Astrocyte of the cerebellum (primary cell): Measurements from ENCODE around the gene KRTAP10-8.
"Not testable (repeated sequence)": the region's sequence is repeated elsewhere in the genome, so short reads cannot be mapped to it uniquely, and the experiment has no call there.

Experiments
- DNase-seq: peaks from one replicate; pipeline ENCODE4 v3.0.0-alpha.2; 2011; ENCODE audit warnings: low read depth
- H3K4me3 ChIP-seq: 2 replicates; pipeline ENCODE4 v1.5.1; 2011; ENCODE audit warnings: mild to moderate bottlenecking, low read depth, low read length, moderate library complexity
- in situ Hi-C: cut with HindIII; loops from 2 replicates; pipeline ENCODE4 v1.10.0; 2017; ENCODE audit warnings: low sequenced_read_pairs
- TF ChIP-seq, protein P1 (sequence below): IDR thresholded peaks from 2 replicates; pipeline ENCODE4 v1.5.1; 2012; ENCODE audit warnings: low read length, low read depth, moderate library complexity, mild to moderate bottlenecking; ENCODE audit errors: missing control alignments

Gene KRTAP10-8

GRCh38 chr21:44574457-44575306 is 37.2 kb upstream of the KRTAP10-8 start:
- no peak for DNase-seq
- in situ Hi-C loops, result no loop called here
- TF ChIP-seq, protein P1, sequence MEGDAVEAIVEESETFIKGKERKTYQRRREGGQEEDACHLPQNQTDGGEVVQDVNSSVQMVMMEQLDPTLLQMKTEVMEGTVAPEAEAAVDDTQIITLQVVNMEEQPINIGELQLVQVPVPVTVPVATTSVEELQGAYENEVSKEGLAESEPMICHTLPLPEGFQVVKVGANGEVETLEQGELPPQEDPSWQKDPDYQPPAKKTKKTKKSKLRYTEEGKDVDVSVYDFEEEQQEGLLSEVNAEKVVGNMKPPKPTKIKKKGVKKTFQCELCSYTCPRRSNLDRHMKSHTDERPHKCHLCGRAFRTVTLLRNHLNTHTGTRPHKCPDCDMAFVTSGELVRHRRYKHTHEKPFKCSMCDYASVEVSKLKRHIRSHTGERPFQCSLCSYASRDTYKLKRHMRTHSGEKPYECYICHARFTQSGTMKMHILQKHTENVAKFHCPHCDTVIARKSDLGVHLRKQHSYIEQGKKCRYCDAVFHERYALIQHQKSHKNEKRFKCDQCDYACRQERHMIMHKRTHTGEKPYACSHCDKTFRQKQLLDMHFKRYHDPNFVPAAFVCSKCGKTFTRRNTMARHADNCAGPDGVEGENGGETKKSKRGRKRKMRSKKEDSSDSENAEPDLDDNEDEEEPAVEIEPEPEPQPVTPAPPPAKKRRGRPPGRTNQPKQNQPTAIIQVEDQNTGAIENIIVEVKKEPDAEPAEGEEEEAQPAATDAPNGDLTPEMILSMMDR, result no peak
- H3K4me3 ChIP-seq, result no peak overlapping the region

DNA sequence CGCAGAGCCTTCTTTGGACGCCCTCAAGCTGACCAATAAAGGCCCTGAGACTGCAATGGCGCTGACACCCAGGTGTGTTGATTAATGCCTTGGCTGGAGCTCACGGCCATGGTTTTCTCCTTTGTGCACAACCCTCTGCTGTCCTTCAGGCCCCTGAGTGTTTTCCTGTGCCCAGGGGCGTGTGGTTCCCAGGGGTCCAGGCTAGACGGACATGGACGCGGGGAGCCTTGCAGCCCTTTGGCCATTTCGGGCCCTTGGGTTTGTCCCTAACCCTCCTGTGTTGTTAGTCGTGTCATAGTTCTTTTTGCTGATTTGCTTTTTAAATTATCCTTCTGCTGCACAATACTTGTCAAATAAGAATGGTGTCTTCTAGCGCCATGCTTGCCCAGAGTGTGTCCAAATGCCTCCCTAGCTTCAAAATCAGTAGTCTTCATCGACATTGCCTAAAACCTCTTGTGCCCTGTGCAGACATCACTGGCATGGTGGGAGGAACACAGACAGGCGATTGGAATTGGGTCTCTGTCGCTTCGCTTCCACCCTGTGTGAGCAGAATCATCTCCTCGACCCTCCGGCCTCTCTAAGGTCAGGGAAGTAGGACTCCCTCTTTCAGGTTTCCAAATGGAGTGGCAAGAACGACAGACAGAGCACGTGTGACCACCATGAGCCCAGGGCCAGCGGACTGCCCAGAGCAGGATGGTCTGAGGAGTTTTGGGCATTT is 36.4 kb upstream of the KRTAP10-8 start:
- H3K4me3 ChIP-seq, result no peak overlapping the region
- TF ChIP-seq, protein P1, result no peak
- DNase-seq, result no peak
- in situ Hi-C loops, result no loop called here

DNA sequence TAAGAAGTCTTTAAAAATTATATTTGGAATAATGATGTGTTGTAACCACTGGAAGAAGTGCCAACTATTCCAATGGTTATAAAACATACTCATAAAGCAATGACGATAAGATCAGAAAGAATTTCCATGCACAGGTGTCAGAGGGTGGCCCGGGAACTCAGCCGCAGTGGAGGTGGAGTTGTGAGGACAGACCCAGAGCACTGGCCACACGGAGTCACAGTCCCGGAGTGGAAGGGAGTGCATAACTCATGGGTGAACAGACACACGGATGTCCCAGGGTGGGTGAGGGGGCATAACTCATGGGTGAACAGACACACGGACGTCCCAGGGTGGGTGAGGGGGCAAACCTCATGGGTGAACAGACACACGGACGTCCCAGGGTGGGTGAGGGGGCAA is 35.9 kb upstream of the KRTAP10-8 start:
- no peak for DNase-seq
- no peak overlapping the region for H3K4me3 ChIP-seq
- TF ChIP-seq, protein P1, result no peak
- in situ Hi-C loops, result no loop called here

DNA sequence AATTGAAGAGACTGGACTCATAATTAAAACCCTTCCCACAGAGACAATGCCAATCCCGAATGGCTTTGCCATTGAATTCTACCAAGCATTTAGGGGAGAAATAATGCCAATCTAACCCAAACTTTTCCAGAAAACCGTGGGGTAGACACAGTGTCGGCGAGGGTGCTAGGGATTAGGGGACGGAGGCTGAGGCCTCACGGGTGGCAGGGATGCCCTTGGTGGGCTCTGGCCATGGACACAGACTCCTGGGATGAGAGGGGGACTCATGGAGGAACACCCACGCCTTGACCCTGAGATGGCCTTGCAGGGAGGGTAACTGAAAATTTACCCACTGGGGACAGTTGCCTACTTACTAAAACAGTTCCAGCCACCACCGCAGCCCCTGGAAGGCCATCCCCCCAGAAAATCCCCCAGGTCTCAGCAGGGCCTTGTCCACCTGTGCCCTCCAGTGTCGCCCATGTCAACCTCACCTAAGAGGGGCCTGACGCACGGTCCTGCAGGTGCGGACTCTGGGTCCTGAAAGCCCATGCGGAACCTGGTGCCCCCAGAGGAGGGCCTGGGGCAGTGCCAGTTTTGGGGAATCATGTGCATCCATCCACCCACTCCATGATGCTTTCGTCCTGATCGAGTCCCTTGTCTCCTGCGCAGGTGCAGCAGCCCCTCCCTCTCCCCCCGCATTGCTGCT is 33.4 kb upstream of the KRTAP10-8 start:
- DNase-seq, result no peak
- in situ Hi-C loops, result no loop called here
- H3K4me3 ChIP-seq, result no peak overlapping the region
- TF ChIP-seq, protein P1, result no peak

DNA sequence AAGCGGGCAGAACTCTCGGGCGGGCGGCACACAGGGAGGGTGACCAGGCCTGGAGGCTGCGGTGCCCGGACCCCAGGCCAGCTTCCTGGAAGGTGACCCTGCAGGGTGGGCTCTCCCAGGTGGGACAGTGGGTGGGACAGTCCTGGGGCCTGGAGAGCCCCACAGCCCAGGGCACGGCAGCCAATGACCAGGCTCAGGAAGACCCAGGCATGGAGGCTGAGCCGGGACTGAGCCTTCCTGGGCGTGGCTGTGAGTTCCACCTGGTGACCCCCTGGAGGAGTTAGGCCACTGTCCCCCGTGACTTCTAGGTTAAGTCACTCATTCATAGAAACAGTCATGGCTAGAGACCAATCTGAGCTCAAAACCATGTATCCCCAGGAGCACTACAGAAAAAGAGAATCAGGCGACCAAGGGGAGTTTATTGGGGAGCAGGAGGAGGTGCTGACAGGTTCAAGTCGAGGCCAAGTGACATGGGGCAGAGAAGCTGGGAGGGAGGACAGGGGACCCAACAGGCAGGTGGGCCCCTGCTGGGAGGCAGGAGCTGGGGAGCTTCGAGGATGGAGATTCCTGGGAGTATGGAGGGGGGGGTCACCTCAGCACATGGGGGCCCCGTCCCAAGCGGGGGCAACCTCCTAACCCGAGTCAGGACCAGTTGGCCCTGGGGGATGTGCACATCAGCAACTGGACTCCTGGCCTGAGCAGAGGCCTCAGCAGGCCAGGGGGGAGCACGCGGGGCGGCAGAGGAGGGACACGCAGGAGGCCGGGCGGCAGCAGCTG is 32.6 kb upstream of the KRTAP10-8 start:
- DNase-seq, result no peak
- H3K4me3 ChIP-seq, result no peak overlapping the region
- TF ChIP-seq, protein P1, result no peak
- in situ Hi-C loops, result no loop called here

DNA sequence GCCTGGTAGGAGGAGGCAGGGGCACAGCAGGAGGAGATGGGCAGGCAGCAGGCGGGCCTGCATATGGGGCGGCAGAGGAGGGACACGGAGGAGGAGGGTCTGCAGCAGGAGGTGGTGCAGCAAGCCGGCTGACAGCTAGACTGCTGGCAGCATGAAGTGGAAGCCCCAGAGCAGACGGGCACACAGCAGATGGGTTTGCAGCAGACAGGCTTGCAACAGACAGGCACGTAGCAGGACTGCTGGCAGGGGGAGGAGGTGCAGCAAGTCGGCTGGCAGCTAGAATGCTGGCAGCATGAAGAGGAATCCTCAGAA is 32.1 kb upstream of the KRTAP10-8 start:
- DNase-seq, result no peak
- in situ Hi-C loops, result no loop called here
- TF ChIP-seq, protein P1, result no peak
- no peak overlapping the region for H3K4me3 ChIP-seq

GRCh38 chr21:44580231-44580821 is 31.6 kb upstream of the KRTAP10-8 start, which contains the start of gene KRTAP10-5:
Gene KRTAP10-5, minus strand, starts transcription at chr21:44580604. Its CDS starts 26 bp downstream, at chr21:44580578.
- in situ Hi-C loops, H3K4me3 ChIP-seq, DNase-seq: not testable (repeated sequence)
